ENCODE data around the gene FHIT. TPM values are rescaled to one million over a fixed set of nuclear protein-coding genes. Genes with fewer than 3 reads are reported as not detected.

The FHIT gene
- total and polyA plus RNA-seq, 2 of the 4 experiments (the other 2 are of a cell fraction): 0.07 TPM; not detected in 1

DNA sequence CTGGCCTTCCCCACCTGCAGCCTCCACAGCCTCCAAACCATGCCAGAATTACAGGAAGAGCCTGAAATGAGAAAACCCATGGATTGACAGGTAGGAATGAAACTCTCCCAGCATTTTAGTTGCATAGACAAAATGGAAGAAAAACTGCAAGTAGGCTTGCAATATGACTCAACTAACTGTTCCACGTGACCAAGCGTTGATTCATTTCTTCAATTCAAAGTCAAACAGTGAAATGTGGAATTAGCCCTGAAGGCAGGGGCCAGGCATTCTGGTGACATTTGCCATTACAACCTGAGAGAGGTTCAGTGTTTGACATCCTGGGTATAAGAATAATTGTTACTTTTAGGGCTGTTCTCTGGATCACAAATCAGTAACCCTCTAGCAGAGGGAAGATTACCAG is 1525.0 kb downstream of the FHIT start:
- Histone ChIP-seq H3K4me2 (ENCODE audit: low read depth, low read length) (no peak overlapping the region), H3K27me3 (ENCODE audit: control insufficient read depth, insufficient read depth, low read length) (no peaks in the 10 kb centered on the region; the same call in 1 of the 2 replicates), H2BK15ac (ENCODE audit: low read depth, low read length) (no peak overlapping the region), H3K4ac (ENCODE audit: low read depth, low read length) (no peak overlapping the region), H3K9me1 (ENCODE audit: insufficient read depth, low read length) (no peaks in the 10 kb centered on the region), H3K36me3 (ENCODE audit: control insufficient read depth, insufficient read depth, low read length) (no peaks in the 10 kb centered on the region), H2AFZ (replicated peaks; ENCODE audit: low read length, poor library complexity) (no peak overlapping the region), H3K27ac (ENCODE audit: insufficient read depth, low read length) (no peak overlapping the region), H4K5ac (ENCODE audit: low read depth, low read length) (no peak overlapping the region), H4K20me1 (ENCODE audit: insufficient read depth, low read length) (no peaks in the 10 kb centered on the region), H2BK120ac (ENCODE audit: low read depth, low read length) (no peak overlapping the region), H3K18ac (ENCODE audit: low read depth, low read length) (no peak overlapping the region), H3K4me3 (ENCODE audit: insufficient read depth, low read depth, low read length) (no peak overlapping the region), H4K91ac (ENCODE audit: insufficient read depth, low read depth, low read length) (no peak overlapping the region), H2BK5ac (ENCODE audit: low read depth, low read length, poor library complexity, severe bottlenecking) (no peak overlapping the region), H2AK5ac (ENCODE audit: low read depth, low read length) (no peak overlapping the region), H2BK20ac (ENCODE audit: low read depth, low read length) (no peak overlapping the region), H3K23ac (ENCODE audit: low read depth, low read length) (no peak overlapping the region), H3K4me1 (ENCODE audit: control insufficient read depth, insufficient read depth, low read length) (no peaks in the 10 kb centered on the region), H3K9me3 (ENCODE audit: control insufficient read depth, insufficient read depth, low read length) (no peaks in the 10 kb centered on the region), H3K56ac (ENCODE audit: extremely low read depth, insufficient read depth, low read length) (no peak overlapping the region), H3K79me1 (ENCODE audit: low read depth in 1 of 2, low read length in 2 of 2) (no peaks in the 10 kb centered on the region), H2AK9ac (replicated peaks; ENCODE audit: low read depth, low read length, poor library complexity) (no peak overlapping the region), H3K14ac (replicated peaks; ENCODE audit: low read depth, low read length) (no peak overlapping the region), H4K8ac (ENCODE audit: low read depth in 2 of 2, low read length in 2 of 2) (no peak overlapping the region), H3K9ac (ENCODE audit: low read depth, low read length) (no peak overlapping the region)
- POLR2A ChIA-PET (ENCODE audit: unreplicated experiment): no interaction called here
- intact Hi-C loops (cut with micrococcal nuclease): no loop called here
- in situ Hi-C loops (cut with MboI; ENCODE audit: low sequenced_read_pairs): no loop called here
- WGBS, 2 experiments (ENCODE audit: extremely low coverage in 2 of 2, insufficient read length in 1 of 2): 70% methylated on average over 2 of the region's 2 CpGs; no CpG with 5 or more reads in 1 of the 2 experiments
- no TSS peak for BruUV-seq (replicated peaks)
- CTCF ChIA-PET: no interaction called here
- ATAC-seq (ENCODE audit: low read depth) (no peak), DNase-seq (no peak)
- dilution Hi-C loops (cut with HindIII; ENCODE audit: low sequenced_read_pairs, unreplicated experiment): no loop called here
- TF ChIP-seq POLR2A (IDR thresholded peaks at IDR 0.05; ENCODE audit: low read depth, low read length) (no peak), RFX5 (IDR thresholded peaks at IDR 0.05; ENCODE audit: low read depth, low read length) (no peak), NFE2L2 (IDR thresholded peaks at IDR 0.05; ENCODE audit: low read depth, low read length) (no peak), RCOR1 (IDR thresholded peaks at IDR 0.05; ENCODE audit: insufficient replicate concordance, low read length) (no peak), FOS (IDR thresholded peaks at IDR 0.05; ENCODE audit: low read depth, low read length) (no peak), CEBPB (IDR thresholded peaks at IDR 0.05; ENCODE audit: low read depth, low read length) (no peak), MXI1 (IDR thresholded peaks at IDR 0.05; ENCODE audit: borderline replicate concordance, low read depth, low read length) (no peak), CHD1 (IDR thresholded peaks at IDR 0.05; ENCODE audit: low read depth, low read length) (no peak), RAD21 (IDR thresholded peaks at IDR 0.05; ENCODE audit: low read length) (no peak), MAZ (IDR thresholded peaks at IDR 0.05; ENCODE audit: borderline replicate concordance, low read depth, low read length) (no peak), MAFK (IDR thresholded peaks at IDR 0.05; ENCODE audit: low read depth, low read length) (no peak), SMC3 (IDR thresholded peaks at IDR 0.05; ENCODE audit: low read depth, low read length) (no peak), BHLHE40 (IDR thresholded peaks at IDR 0.05; ENCODE audit: low read depth, low read length) (no peak)
- TF ChIP-seq, protein P1, sequence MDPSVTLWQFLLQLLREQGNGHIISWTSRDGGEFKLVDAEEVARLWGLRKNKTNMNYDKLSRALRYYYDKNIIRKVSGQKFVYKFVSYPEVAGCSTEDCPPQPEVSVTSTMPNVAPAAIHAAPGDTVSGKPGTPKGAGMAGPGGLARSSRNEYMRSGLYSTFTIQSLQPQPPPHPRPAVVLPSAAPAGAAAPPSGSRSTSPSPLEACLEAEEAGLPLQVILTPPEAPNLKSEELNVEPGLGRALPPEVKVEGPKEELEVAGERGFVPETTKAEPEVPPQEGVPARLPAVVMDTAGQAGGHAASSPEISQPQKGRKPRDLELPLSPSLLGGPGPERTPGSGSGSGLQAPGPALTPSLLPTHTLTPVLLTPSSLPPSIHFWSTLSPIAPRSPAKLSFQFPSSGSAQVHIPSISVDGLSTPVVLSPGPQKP (IDR thresholded peaks at IDR 0.05; ENCODE audit: borderline replicate concordance, low read depth, low read length): no peak
- TF ChIP-seq, protein P2, sequence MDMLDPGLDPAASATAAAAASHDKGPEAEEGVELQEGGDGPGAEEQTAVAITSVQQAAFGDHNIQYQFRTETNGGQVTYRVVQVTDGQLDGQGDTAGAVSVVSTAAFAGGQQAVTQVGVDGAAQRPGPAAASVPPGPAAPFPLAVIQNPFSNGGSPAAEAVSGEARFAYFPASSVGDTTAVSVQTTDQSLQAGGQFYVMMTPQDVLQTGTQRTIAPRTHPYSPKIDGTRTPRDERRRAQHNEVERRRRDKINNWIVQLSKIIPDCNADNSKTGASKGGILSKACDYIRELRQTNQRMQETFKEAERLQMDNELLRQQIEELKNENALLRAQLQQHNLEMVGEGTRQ (IDR thresholded peaks at IDR 0.05; ENCODE audit: low read depth, low read length): no peak
- TF ChIP-seq, protein P3, sequence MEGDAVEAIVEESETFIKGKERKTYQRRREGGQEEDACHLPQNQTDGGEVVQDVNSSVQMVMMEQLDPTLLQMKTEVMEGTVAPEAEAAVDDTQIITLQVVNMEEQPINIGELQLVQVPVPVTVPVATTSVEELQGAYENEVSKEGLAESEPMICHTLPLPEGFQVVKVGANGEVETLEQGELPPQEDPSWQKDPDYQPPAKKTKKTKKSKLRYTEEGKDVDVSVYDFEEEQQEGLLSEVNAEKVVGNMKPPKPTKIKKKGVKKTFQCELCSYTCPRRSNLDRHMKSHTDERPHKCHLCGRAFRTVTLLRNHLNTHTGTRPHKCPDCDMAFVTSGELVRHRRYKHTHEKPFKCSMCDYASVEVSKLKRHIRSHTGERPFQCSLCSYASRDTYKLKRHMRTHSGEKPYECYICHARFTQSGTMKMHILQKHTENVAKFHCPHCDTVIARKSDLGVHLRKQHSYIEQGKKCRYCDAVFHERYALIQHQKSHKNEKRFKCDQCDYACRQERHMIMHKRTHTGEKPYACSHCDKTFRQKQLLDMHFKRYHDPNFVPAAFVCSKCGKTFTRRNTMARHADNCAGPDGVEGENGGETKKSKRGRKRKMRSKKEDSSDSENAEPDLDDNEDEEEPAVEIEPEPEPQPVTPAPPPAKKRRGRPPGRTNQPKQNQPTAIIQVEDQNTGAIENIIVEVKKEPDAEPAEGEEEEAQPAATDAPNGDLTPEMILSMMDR (conservative IDR thresholded peaks at IDR 0.05; ENCODE audit: low read depth, low read length): no peak
